HS-27A (cell line): Measurements from ENCODE around the gene EHD1.

Experiments
- DNase-seq: peaks from one replicate; pipeline ENCODE4 v3.0.0-alpha.2; 2012; ENCODE audit warnings: low read depth, missing footprints

The EHD1 gene

DNA sequence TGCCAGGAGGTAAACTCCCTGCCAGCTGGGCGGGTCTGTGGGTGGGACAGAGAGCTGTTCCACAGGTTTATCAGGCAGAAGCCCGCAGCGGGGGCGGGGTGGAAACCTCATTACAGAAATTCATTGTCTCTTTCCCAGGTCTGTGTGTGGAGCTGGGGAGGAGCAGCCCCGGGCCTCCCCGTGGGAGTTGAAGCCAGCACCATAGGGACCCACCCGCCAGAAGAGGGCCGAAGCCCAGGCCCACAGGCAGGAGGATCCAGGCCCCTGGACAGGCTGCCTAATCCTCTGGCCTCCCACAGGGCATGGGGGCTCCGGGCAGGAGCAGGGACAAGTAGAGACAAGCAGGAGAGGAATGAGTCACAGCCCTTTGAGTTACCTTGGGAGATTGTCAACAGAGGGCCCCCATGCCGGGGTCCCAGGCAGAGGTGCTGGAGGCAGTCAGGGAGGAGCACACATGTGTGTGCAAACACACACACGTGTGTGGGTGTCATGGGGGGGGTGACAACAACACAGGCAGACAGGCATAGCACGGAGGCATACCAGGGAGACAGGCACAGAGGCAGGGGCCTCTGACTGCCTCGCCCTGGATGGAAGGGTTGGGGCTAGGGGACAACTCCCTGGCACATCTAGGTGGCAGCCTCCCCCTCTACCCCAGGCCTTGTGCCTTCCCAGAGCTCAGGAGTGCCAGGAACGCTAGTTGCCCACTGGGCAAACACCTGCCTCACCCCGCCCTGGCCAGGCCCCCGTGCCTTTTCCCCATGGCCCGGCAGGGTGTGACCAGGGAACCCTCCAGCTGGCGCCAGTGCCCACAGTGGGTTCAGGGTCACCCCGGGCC lies 35.4 kb downstream of the EHD1 start:
- no peak for DNase-seq

DNA sequence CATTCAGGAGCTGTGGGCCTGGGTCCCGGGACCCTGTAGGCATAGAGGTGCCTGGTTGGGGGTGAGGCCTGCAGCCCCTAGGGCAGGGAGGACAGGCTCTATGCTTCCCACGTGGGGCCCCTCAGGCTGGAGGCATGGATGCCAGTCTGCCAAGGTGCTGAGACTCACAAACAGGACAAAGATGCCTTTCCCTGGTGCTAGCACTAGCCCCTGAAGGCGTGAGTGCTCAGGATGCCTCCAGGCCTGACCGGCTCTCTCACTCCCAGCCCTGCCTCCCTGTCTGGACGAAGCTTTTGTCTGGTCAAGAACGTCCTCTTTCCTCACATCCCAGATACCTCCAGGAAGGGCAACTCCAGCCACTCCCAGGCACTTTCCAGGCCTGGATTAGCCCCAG lies 36.1 kb downstream of the EHD1 start:
- no peak for DNase-seq

DNA sequence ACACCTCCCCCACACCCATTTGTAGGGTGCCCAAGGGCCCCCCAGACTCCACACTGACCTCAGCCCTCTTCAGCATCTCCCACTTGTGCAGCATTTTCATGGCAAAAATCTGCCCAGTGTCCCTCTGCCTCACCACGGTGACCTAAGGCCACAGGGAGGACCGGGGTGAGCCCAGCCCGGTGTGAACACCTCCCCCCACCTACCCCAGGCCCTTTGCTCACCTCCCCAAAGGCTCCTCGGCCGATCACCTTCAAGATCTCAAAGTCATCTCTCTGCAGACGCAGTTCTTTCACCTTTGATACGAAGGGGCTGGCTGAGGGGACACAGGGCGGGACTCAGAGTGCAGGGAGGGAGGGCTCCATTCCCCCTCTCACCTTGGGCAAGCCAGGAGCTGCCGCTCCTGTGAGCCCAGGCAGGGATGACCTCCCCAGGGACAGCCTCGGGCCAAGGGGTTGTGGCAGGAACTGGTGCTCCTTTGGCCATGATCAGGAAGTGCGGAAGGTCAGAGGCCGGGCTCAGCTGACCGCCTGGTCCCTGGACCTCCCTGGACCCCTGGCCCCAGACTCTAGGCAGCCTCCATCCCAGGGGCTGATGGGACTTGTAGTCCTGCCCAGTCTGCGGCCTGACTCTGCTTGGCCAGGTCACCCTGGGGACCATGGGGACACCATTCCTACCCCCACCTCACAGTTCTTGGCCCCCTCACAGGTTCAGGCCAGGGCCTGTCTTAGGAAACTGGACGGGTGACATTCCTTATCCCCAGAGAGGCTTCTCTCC lies 36.6 kb downstream of the EHD1 start:
- DNase-seq = no peak

DNA sequence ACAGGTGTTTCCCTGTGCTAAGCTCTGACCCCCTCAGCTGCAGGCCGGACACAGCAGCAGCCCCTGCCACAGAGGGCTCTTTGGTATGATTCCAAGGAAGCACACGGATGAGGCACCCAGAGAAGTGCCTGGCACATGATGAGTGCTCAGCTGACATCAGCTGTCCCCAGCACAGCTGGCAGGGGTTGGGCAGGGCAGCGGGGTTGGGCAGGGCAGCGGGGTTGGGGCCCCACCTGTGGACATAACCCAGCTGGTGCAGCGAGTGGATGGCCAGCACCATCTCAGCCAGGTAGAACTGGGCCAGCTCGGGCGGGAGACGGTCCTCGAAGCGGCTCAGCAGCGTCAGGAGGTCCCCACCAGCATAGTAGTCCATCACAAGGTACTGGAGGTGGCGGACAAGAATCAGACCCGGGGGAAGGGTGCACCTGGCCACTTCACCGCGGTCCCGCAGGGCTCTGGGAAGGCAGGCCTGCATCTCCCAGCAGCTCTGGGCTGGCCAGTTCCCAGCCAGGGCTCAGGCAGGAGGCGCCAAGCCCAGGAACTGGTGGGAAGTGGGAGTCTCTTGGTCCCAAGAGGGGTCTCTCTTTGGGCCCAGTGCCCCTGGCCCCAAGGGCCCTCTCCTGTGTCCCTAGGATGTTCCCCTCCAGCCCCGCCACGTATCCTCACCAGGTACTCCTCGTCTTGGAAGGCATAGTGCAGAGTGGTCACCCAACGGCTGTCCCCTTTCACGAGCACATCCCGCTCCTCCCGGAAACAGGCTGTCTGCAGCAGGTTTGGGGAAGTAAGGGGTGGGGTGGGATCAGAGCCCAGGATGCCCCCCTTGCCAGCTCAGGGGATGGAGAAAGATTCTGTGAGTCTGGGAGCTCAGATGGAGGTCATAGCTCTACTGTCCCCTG lies 38.3 kb downstream of the EHD1 start:
- DNase-seq = no peak

DNA sequence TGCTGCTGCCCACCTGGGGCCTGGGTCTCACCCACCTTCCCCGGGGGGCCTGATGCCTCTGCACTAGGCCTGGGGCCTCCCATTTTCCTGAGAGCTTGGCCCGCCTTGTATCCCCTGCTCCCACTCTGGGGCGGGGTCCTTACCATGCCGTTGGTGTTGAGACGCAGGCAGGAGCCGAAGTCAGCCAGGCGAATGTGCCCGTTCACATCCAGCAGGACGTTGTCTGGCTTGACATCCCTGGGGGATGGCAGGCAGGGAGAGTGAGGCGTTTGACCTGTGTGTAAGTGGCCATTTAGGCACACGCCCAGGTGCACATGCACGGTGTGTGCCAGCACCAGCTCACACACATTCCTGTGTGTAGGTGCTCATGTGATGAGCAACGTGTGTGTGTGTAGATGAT lies 39.1 kb downstream of the EHD1 start:
- no peak for DNase-seq

DNA sequence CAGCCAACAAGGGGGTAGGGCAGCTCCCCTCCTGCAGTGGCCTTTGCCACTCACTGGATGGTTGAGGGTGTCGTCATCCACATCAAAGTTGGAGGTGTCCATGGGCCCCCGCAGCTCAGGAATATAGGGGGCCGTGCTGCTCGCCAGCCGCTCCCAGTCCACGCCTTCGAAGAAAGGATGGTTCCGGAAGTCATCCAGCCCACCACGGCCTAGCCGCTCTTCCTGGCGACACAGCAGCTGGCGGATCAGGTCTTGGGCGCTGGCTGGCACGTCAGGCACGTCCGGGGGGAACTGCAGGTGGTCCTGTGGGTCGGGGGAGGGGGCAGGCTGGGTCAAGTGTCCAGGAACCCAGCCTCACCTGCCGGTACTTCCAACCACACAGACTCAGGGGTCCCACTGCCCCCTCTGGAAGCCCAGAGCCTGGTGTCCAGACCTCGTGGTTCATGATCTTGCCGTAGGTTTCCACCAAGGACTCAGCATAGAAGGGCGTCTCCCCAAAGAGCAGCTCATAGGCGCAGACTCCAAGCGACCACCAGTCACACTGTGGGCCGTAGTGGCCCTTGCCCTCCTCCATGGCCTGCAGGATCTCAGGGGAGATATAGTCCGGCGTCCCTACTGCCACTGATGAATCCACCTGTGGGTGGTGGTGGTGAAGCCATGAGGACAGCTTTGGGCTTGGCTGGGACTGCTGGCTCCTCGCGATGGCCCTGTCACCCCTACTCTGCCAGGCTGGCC lies 39.7 kb downstream of the EHD1 start:
- DNase-seq = no peak

DNA sequence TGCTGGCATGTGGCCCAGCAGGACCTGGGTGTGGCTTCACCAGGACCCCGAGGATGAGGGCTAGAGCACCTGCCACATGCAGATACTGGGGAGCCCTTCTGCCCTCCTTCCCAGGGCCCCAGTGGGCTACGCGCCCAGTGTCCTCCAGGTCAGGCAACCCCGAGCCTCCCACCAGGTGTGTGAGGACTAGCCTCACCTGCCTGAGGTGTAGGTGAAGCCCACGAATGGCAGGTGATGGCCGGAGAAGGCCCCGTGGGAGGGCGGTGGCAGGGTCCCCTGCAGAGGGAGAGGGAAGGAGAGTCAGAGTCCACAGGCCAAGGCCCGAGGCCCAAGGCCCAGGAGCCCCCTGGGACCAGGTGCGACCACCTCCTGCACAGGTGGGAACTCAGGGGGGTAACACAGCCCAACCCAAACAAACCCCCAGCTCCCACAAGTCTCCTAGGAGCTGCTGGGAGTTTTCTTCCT lies 40.5 kb downstream of the EHD1 start:
- no peak for DNase-seq

DNA sequence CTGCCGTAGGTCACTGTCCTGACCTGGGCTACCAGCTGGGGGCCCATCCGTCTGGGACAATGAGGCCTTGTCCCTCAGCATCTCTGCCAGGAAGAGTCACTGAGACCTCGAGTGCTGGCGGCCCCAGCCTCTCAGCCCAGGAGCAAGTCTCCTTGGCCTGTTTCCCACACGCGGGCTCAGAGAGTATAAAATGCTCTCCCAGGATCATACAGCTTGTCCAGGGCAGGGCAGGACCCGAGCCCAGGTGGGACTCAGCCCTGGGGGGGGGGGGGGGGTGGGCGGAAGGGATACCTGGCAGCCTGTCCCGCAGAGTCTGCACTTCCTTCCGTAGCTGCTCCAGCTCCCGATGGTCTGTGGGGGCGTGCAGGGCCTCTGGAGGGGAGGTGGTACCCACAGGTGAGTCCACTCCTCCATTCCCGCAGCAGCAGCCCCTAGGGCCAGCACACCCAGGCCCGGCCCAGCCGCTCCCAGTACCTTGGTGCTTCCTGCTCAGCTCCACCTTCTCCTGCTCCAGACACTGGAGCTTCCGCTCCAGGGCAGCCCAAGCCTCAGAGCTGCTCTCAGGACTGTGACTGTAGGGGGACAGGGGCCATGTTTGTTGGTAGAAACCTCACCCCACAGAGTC lies 41.9 kb downstream of the EHD1 start:
- DNase-seq = no peak

DNA sequence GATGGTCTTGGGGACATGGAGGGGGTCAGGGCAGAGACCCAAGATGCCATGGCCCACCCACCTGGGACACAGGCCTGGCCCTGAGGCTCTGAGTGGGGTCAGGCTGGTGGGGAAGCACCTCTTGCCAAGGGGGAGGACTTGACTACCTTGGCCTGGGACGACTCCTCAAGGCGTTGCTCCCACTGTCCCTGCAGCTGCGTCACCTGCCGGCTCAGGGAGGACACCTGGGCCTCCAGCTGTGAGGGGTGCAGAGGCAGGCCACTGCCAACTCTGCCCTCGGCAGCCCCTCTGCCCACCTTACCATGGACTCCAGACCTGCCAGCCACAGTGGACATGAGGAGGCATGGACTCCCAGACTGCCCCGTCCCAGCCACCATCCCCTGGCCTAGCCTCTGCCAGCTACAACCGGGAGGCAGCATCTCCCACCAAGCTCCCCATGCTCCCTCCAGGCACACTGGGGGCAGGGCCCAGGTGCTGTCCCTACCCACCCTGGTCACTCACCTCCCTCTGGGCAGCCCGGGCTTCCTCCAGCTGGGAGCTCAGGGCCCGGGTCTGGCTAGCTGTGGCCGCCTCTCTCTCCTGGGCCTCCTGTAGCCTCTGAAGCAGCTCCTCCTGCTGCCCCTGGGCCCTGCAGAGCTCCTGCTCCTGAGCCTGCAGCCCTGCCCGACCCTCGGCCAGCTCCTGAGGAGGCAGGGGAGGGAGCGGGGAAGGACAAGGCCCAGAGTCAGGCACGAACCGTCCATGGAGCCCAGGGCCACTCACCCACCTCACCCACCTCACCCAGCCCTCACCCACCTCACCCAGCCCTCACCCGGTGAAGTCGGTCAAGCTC lies 42.6 kb downstream of the EHD1 start:
- DNase-seq = no peak

DNA sequence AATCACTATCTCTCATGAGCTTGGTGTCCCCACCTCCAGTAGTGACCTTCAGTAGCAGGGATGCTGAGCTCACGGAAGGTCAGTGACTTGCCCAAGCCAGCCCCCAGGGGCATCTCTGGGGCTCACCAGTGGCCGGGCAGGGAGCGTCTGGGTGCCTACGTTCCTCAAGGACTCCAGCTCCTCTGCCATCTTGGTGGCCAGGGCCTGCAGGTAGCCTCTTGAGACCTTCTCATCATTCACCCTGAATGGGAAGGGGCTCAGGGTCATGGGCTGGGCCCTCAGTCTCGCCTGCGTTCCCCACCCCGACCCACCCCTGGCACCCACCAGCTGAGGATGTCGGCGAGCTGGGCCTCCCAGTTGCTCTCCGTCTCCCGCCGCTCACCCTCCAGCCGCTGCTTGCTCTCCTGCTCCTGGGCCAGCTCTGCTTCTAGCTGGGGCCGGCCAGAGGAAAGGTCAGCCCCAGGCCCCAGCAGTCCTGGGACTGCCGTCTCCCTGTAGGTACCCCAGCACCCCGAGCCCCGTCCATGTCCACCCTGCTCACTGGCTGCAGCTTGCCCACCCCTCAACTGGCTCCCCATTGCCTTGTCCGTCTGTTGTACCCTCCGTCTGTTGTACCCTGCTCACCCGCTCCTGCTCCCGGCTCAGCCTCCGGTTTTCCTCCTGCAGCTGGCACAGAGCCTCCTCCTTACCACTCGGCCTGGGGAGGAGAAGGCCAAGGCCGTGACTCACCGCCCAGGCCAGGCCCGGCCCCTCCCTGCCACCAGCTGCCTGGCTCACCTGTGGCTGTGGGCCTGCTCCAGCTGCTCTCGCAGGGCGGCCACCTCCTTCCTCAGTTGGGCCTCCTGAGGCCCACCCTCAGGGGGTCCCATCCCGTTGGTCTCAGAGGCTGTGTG lies 43.5 kb downstream of the EHD1 start:
- no peak for DNase-seq

DNA sequence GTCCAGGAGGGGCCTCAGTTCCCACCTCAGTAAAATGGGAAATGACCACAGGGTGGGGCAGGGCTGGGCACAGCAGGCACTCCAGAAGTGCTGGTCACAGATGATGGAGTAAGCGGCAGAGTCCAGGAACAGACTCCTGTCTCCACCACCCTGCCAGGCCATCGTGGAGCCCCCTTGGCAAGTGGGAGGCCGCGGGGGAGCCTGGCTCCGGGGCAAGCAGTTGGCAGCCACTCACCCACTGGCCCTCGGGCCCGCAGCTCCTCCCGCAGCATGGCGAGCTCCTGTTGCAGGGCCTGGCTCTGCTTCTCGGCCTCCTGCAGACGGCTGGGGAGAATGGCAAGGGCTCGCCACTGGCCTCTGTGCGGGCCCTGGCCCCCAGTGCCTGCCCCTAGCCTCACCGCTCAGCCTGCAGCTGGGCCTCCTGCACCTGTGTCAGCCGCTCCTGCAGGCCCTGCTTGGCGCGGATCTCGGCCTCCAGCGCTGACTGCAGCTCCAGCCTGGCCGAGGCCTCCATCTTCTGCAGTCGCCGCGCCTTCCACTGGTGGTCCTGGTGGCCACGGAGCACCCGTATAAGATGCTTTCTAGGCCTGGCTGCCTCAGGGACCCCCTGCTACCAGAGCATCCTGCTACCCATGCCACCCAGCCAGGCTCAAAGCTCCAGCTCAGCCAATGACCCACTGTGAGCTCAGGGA lies 44.2 kb downstream of the EHD1 start:
- no peak for DNase-seq

DNA sequence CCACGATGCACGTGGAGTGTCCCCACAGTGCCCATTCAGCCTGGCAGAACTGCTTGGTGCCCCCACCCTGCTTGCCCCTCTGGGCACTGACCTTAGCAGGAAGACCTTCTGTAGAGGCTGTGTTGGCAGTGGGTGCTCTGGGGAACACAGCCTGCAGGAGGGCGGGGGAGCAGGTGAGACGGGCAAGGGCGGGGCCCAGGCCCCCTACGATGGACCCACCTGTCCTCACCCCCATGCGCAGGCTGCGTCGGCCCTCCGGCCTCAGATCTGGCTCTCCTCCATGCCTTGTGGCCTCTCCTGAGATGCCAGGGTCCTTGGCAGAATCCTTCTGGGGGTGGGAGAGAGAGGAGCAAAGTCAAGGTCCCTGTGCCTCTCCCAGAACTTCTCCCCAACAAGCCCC lies 44.9 kb downstream of the EHD1 start:
- DNase-seq = no peak

DNA sequence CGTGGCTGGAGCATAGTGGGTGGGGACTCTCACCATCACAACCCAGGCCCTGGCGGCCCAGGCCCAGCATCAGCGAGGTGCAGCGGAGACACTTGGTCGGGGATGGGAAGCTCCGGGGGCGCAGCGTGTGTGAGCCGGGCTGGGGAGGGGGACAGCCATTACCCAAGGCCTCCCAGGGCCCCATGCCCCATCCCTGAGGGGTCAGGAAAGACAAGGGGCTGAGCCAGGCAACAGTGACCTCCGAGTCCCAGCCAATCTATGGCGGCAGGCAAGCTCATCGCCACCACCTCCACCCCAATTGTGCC lies 45.3 kb downstream of the EHD1 start:
- no peak for DNase-seq

DNA sequence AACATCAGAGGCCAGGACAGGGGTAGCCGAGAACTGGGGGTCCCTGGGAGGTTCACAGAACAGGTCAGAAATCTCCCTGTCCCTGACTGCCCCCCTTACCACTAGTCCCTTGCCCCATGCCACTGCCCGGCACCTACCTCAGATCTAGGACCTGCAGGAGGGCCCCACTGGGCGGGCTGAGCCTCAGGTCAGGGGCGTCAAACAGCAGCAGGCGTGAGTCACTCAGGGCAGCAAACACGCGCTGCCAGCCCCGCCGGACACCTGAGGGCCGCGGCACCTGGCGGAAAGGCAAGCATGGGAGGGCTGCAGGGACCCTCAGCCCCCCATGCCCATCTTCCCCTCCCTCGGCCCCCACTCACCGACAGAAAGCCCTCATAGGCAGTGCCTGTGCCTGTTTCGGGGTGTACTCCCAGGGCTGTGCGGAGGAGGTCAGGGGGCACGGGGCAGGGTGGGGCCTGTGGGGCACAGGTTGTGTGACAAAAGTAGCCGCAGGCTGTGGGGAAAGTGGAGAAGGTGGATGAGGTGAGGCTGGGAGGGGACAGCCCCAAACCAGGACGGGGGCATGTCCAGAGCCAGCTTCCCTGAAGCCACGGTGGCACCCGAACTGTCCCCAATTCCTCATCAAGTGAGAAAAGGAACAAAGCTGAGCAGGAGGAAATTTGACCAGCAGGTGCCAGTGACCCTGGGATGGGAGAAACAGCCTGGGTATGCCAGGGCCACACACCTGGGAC lies 45.8 kb downstream of the EHD1 start:
- DNase-seq = no peak

DNA sequence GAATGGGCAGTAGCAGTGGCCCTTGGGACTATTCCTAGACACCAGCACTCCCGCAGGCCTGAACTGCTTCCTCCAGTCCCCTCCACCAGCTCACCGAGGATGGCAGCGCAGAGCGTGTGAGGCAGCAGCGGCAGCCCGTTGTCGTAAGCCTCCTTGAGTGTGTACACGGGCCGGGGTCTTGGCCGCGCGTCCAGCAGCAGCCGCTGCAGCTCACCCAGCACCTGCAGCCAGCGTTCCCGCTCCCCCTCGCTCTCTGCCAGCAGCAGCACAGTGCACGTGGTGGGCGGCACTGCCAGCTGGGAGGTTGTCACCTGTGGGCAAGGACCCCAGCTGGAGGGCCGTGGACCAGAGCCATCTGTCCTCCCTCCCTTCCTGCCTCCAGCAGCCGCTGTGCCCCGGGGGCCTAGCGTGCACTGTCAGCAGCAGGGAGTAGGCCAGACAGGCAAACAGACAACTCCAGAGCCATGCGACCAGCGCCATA lies 47.0 kb downstream of the EHD1 start:
- no peak for DNase-seq

DNA sequence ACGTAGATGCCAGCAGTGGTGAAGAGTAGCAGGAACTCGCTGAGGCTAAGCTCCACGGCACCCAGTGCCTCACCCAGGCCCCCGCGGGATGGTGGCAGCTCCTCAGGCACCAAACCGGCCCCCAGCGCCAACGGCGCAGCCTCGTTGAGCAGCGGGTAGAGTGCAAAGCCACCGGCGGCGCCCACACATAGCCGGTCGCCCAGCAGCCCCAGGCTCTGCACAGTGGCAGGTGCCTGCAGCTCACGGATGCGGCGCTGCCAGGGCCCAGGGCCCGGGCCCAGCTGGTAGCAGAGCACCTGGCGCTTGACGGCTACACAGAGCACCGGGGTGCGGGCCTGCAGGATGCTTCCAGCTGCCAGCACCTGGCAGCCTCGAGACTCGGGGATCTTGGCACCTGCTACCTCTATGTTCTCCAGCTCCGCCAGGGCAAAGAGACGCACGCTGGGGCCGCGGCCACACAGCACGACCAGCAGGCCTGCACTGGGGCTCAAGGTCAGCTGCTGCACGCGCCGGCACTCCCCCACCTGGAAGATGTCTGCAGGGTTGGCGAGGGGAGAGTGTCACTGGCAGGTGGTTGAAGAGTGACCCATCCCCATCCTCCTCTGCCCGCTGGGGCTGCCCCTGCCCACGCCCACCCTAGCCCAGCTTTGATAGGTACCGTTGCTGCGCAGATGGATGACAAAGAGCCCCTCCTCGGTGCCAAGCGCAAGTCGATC lies 48.7 kb downstream of the EHD1 start:
- DNase-seq = no peak

DNA sequence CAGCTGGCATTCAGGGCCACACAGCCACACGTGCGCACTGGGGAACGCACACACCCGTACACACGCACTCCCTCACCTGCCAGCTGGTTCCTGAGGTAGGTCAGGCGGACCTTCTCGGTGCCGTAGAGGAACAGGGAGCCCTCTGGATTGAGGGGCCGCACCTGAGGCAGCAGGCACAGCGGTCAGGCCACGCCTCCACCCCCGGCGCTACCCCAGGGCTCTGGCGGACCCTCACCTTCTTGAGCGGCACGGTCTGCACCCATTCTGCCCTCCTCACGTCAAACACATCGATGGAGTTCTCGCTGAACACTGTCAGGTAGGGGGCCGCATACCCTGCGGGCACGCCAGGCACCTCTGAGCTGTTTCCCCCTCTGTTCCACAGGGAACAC lies 51.0 kb downstream of the EHD1 start:
- DNase-seq = no peak
